ENCODE measurements around the gene COLEC12. TPM values are rescaled to one million over a fixed set of nuclear protein-coding genes. Genes with fewer than 3 reads are reported as not detected.

Gene COLEC12
- total RNA-seq, 2 donors from 2014 or later, result 1.9 to 4.7 TPM

- H3K27ac ChIP-seq, result no peak overlapping the region
- TF ChIP-seq CTCF (IDR thresholded peaks at IDR 0.05), result no peak
- no peaks in the 10 kb centered on the region for H3K27me3 ChIP-seq
- H3K9me3 ChIP-seq, result no peaks in the 10 kb centered on the region
- no peaks in the 10 kb centered on the region for H3K4me1 ChIP-seq
- intact Hi-C loops (cut with DNase I), result no loop called here
- H3K36me3 ChIP-seq, result no peaks in the 10 kb centered on the region
- H3K4me3 ChIP-seq, result no peak overlapping the region
- no peak for DNase-seq
- H3K9ac ChIP-seq (ENCODE audit: low read depth in 2 of 2, low read length in 2 of 2), result no peak overlapping the region
Observed at GRCh38 chr18:448116-448790, 52.2 kb downstream of the COLEC12 start.

- Histone ChIP-seq H3K9ac (ENCODE audit: low read depth in 2 of 2, low read length in 2 of 2) (no peak overlapping the region), H3K36me3 (no peaks in the 10 kb centered on the region), H3K27ac (no peak overlapping the region), H3K4me3 (no peak overlapping the region), H3K4me1 (no peaks in the 10 kb centered on the region), H3K27me3 (no peaks in the 10 kb centered on the region), H3K9me3 (no peaks in the 10 kb centered on the region)
- no peak for TF ChIP-seq CTCF (IDR thresholded peaks at IDR 0.05)
- DNase-seq, result no peak
- intact Hi-C loops (cut with DNase I), result no loop called here
Observed at GRCh38 chr18:446941-447560, 53.5 kb downstream of the COLEC12 start.

GRCh38 chr18:445055-445454 is 55.4 kb downstream of the COLEC12 start:
- no peaks in the 10 kb centered on the region for H3K4me1 ChIP-seq
- no peak overlapping the region for H3K4me3 ChIP-seq
- no peaks in the 10 kb centered on the region for H3K36me3 ChIP-seq
- no peaks in the 10 kb centered on the region for H3K27me3 ChIP-seq
- no peak overlapping the region for H3K27ac ChIP-seq
- TF ChIP-seq CTCF (IDR thresholded peaks at IDR 0.05), result no peak
- DNase-seq, result no peak
- intact Hi-C loops (cut with DNase I), result no loop called here
- H3K9me3 ChIP-seq, result no peaks in the 10 kb centered on the region
- H3K9ac ChIP-seq (ENCODE audit: low read depth in 2 of 2, low read length in 2 of 2), result no peak overlapping the region

GRCh38 chr18:438571-438970 is 61.9 kb downstream of the COLEC12 start:
- H3K27me3 ChIP-seq, result no peaks in the 10 kb centered on the region
- no peaks in the 10 kb centered on the region for H3K9me3 ChIP-seq
- no peak for DNase-seq
- intact Hi-C loops (cut with DNase I), result no loop called here
- TF ChIP-seq CTCF (IDR thresholded peaks at IDR 0.05), result no peak
- no peaks in the 10 kb centered on the region for H3K4me1 ChIP-seq
- no peaks in the 10 kb centered on the region for H3K36me3 ChIP-seq
- no peak overlapping the region for H3K27ac ChIP-seq
- no peak overlapping the region for H3K4me3 ChIP-seq
- no peak overlapping the region for H3K9ac ChIP-seq (ENCODE audit: low read depth in 2 of 2, low read length in 2 of 2)

GRCh38 chr18:435940-436339 is 64.6 kb downstream of the COLEC12 start:
- no peak overlapping the region for H3K4me3 ChIP-seq
- H3K9me3 ChIP-seq, result no peaks in the 10 kb centered on the region
- no peak for DNase-seq
- H3K36me3 ChIP-seq, result no peaks in the 10 kb centered on the region
- intact Hi-C loops (cut with DNase I), result no loop called here
- H3K27me3 ChIP-seq, result no peaks in the 10 kb centered on the region
- no peak overlapping the region for H3K9ac ChIP-seq (ENCODE audit: low read depth in 2 of 2, low read length in 2 of 2)
- no peak for TF ChIP-seq CTCF (IDR thresholded peaks at IDR 0.05)
- H3K27ac ChIP-seq, result no peak overlapping the region
- H3K4me1 ChIP-seq, result no peaks in the 10 kb centered on the region

Data from colonic mucosa (tissue), 4 donors.